Activated CD8-positive, alpha-beta memory T cell treated with anti-CD3 and anti-CD28 coated beads, Interleukin-2, amount 10 ng/mL, durations not matched to agents 7 days and 5 days (primary cell): ENCODE results near the gene PTPRN2. TPM values are rescaled to one million over a fixed set of nuclear protein-coding genes. Genes with fewer than 3 reads are reported as not detected.

Source experiments
- ATAC-seq: fragments of 150-1000 bp; cut with Tn5 transposase; one replicate; pipeline ENCODE4 v1.10.0; 2021; ENCODE audit warnings: moderate library complexity
- CTCF ChIA-PET: fragments of 350-600 bp; sonication (Branson Sonifier 250); formaldehyde crosslinking; loops from one replicate; lab custom pipeline; 2021; ENCODE audit warnings: antibody characterized with exemption; lab: Charles Lee
- DNase-seq: peaks from one replicate; pipeline ENCODE4 v3.0.0-alpha.2; 2020
- H3K27ac Mint-ChIP-seq: one replicate; pipeline ENCODE4 v1.8.0; 2021; ENCODE audit warnings: mild to moderate bottlenecking, mixed read lengths
- H3K27me3 Mint-ChIP-seq: one replicate; pipeline ENCODE4 v1.8.0; 2021; ENCODE audit warnings: mixed read lengths
- H3K36me3 Mint-ChIP-seq: one replicate; pipeline ENCODE4 v1.8.0; 2021; ENCODE audit warnings: mild to moderate bottlenecking, mixed read lengths
- H3K4me1 Mint-ChIP-seq: one replicate; pipeline ENCODE4 v1.8.0; 2021; ENCODE audit warnings: mixed read lengths
- H3K4me3 Mint-ChIP-seq: one replicate; pipeline ENCODE4 v1.8.0; 2021; ENCODE audit warnings: mild to moderate bottlenecking, moderate library complexity, mixed read lengths
- H3K9me3 Mint-ChIP-seq: one replicate; pipeline ENCODE4 v1.8.0; 2022; ENCODE audit warnings: low read depth, mixed read lengths
- total RNA-seq, 2 experiments: library from RNA; stranded (reverse); gene quantifications; one replicate each; pipeline ENCODE4 v1.2.3, GENCODE V29; 2021

PTPRN2 gene
- total RNA-seq, 2 experiments from 2014 or later: 3.2 to 5.7 TPM

GRCh38 chr7:158270856-158271413 is 316.7 kb downstream of the PTPRN2 start:
- CTCF ChIA-PET: no interaction called here
- Mint-ChIP-seq H3K9me3 (no peaks in the 10 kb centered on the region), H3K27me3 (no peaks in the 10 kb centered on the region), H3K4me1 (no peaks in the 10 kb centered on the region), H3K4me3 (no peak overlapping the region), H3K27ac (no peak overlapping the region), H3K36me3 (no peaks in the 10 kb centered on the region)
- no peak for ATAC-seq
- no peak for DNase-seq

- no peaks in the 10 kb centered on the region for H3K36me3 Mint-ChIP-seq
- no peaks in the 10 kb centered on the region for H3K9me3 Mint-ChIP-seq
- no peaks in the 10 kb centered on the region for H3K27me3 Mint-ChIP-seq
- CTCF ChIA-PET: no interaction called here
- no peaks in the 10 kb centered on the region for H3K4me1 Mint-ChIP-seq
- no peak for DNase-seq
- no peak overlapping the region for H3K4me3 Mint-ChIP-seq
- no peak for ATAC-seq
- no peak overlapping the region for H3K27ac Mint-ChIP-seq
Observed at GRCh38 chr7:158270106-158270775, 317.4 kb downstream of the PTPRN2 start.

- CTCF ChIA-PET: no interaction called here
- peaks cover 3% of the 10 kb centered on the region for H3K9me3 Mint-ChIP-seq
- no peak overlapping the region for H3K27ac Mint-ChIP-seq
- no peak for ATAC-seq
- no peak for DNase-seq
- no peaks in the 10 kb centered on the region for H3K36me3 Mint-ChIP-seq
- H3K4me3 Mint-ChIP-seq: no peak overlapping the region
- no peaks in the 10 kb centered on the region for H3K27me3 Mint-ChIP-seq
- no peaks in the 10 kb centered on the region for H3K4me1 Mint-ChIP-seq
Observed at GRCh38 chr7:158268816-158269535, 318.6 kb downstream of the PTPRN2 start.

GRCh38 chr7:158267742-158268435 is 319.7 kb downstream of the PTPRN2 start:
- Mint-ChIP-seq H3K27ac (no peak overlapping the region), H3K9me3 (peaks cover 3% of the 10 kb centered on the region), H3K27me3 (no peaks in the 10 kb centered on the region), H3K4me1 (no peaks in the 10 kb centered on the region), H3K4me3 (no peak overlapping the region), H3K36me3 (no peaks in the 10 kb centered on the region)
- DNase-seq: no peak
- no peak for ATAC-seq
- CTCF ChIA-PET: no interaction called here

GRCh38 chr7:158266817-158267741 is 320.5 kb downstream of the PTPRN2 start:
- Mint-ChIP-seq H3K36me3 (no peaks in the 10 kb centered on the region), H3K9me3 (peaks cover 3% of the 10 kb centered on the region), H3K27me3 (no peaks in the 10 kb centered on the region), H3K4me1 (no peaks in the 10 kb centered on the region), H3K27ac (no peak overlapping the region), H3K4me3 (no peak overlapping the region)
- no peak for DNase-seq
- CTCF ChIA-PET: no interaction called here
- no peak for ATAC-seq

GRCh38 chr7:158266426-158266816 is 321.2 kb downstream of the PTPRN2 start:
- CTCF ChIA-PET: no interaction called here
- H3K4me1 Mint-ChIP-seq: no peaks in the 10 kb centered on the region
- H3K4me3 Mint-ChIP-seq: no peak overlapping the region
- DNase-seq (no peak), ATAC-seq (no peak)
- no peaks in the 10 kb centered on the region for H3K36me3 Mint-ChIP-seq
- peaks cover 3% of the 10 kb centered on the region for H3K9me3 Mint-ChIP-seq
- no peak overlapping the region for H3K27ac Mint-ChIP-seq
- no peaks in the 10 kb centered on the region for H3K27me3 Mint-ChIP-seq

DNA sequence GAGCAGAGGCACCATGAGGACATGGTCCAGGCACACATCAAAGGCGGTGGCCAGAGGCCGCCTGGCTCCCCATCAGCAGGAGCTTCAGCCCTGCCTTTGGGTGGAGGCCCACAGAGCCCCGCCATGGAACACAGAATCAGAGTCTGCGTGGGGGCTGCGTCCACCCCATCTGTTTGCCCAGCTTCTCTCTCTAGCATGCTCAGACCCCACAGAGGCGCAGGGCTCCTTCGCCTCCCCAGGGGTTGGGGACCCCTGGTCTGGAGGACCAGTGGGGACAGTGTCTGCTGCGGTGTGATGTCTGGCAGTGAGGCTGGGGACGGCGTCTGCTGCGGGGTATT is 321.9 kb downstream of the PTPRN2 start:
- ATAC-seq (no peak), DNase-seq (no peak)
- CTCF ChIA-PET: no interaction called here
- Mint-ChIP-seq H3K4me1 (no peaks in the 10 kb centered on the region), H3K4me3 (no peak overlapping the region), H3K27me3 (no peaks in the 10 kb centered on the region), H3K9me3 (peaks cover 3% of the 10 kb centered on the region), H3K27ac (no peak overlapping the region), H3K36me3 (no peaks in the 10 kb centered on the region)

DNA sequence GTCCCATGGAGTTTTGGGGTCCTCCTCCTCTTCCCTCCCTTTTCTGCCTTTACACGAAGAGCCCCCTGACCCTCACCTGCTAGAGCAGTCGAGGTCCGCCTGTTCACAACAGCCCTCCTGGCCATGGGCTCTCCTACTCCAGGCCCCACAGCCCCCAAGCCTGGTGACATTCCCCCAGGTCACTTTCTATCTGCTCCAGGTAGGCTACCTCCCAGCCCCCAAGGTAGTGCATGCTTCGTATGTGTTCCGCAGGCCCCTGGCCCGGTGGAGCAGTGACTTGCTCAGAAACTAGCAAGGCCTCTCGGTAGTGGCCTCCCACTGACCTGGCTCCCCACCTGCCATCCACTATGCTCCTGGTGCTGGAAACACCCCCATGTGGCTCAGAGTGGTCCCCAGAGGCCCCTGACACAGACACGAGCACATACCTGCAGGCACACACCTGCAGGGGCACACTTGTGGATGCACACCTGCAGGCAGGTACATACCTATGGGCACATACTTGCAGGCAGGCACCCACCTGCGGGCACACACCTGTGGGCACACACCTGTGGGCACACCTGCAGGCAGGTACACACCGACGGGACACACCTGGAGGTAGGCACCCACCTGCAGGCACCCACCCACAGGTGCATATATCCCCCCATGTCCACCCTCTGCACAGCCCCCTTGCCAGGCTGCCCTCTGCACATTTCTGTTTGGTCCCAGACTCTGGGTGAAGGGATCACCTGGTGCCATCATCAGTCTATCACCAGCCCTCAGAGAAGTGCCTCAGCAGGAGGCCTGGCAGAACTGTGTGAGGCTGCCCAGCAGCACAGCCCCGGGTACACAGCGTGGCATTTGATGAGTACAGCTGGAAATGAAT is 322.5 kb downstream of the PTPRN2 start:
- no peaks in the 10 kb centered on the region for H3K4me1 Mint-ChIP-seq
- H3K4me3 Mint-ChIP-seq: no peak overlapping the region
- no peaks in the 10 kb centered on the region for H3K27me3 Mint-ChIP-seq
- H3K36me3 Mint-ChIP-seq: no peaks in the 10 kb centered on the region
- ATAC-seq: no peak
- no peak overlapping the region for H3K27ac Mint-ChIP-seq
- peaks cover 3% of the 10 kb centered on the region for H3K9me3 Mint-ChIP-seq
- CTCF ChIA-PET: no interaction called here
- DNase-seq: no peak

DNA sequence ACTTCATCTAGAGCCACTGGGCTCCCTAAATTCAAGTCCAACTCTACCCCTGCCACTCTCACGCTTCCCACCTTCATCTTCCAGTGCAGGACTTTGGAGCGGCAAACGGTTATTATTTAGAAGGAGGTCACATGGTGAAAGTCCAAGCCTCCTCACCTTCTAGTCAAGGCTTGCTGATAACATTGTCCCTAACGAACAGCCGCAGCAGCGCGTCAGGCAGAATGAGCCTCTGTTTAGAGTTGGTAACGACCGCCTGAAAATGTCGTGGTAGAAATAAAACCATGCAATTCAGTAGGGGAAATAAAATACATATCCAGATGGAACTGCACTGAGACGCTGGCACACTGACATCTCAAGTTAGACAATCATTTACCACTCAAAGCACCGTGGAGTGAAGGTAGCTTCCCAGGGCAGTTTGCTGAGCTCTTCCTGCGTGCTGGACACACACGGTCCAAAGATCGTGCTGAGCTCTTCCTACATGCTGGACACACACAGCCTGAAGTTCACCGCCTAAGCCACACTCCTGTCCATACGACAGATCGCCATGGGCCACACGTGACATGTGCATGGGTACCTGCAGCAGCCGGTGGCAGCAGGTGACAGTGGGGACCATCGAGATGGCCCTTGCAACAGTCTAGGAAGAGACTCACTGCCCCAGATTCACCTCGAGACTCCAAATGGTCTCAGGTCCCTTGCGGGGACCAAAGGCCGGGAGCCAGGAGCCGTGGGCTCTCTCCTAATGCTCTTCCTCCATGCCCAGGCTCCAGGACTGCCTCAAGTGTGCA is 323.5 kb downstream of the PTPRN2 start:
- Mint-ChIP-seq H3K27me3 (no peaks in the 10 kb centered on the region), H3K27ac (no peak overlapping the region), H3K9me3 (peaks cover 3% of the 10 kb centered on the region), H3K4me1 (no peaks in the 10 kb centered on the region), H3K4me3 (no peak overlapping the region), H3K36me3 (no peaks in the 10 kb centered on the region)
- no peak for ATAC-seq
- no peak for DNase-seq
- CTCF ChIA-PET: no interaction called here

DNA sequence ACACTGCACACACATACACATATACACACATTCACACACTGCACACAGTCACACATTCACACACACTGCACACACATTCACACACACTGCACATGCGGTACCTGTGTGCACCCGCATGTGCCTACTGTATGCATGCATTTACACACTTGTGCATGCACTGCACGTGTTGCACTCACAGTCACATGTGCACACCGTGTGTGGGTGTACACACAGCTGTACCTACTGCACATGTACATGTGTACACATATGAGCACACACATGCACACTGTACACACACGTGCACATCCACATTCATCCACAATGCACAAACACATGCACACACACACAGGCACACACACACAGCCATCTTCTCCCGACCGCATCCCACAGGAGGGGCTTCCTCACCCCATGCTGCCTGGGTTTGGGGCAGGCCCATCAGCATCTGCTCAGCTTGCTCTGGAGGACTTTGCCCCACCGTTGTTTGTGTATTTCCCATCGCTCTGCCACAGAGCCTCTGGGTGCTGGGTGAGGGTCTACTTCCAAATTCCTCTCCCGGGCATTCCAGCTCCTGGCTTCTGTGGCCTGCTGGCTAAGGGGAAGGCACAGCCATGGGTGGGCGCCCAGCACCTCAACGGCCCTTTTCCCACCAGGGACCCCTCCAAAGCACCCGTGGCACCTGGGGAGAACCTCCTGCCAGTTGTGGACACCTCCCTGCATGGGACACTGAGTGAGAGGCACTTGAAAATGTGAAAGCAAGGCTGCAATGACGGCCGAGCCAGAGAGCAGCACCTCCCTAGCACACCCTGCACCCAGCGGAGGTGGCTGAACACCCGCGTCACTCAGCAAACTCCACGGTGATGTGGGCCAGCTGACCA is 324.3 kb downstream of the PTPRN2 start:
- Mint-ChIP-seq H3K27ac (no peak overlapping the region), H3K9me3 (peaks cover 3% of the 10 kb centered on the region), H3K4me1 (no peaks in the 10 kb centered on the region), H3K36me3 (no peaks in the 10 kb centered on the region), H3K4me3 (no peak overlapping the region), H3K27me3 (no peaks in the 10 kb centered on the region)
- DNase-seq (no peak), ATAC-seq (no peak)
- CTCF ChIA-PET: no interaction called here
